ENCODE results near the gene ABCA7.

The ABCA7 gene

GRCh38 chr19:1027650-1028061, 12.3 kb upstream of the ABCA7 start:
- peaks cover 17% of the 10 kb centered on the region for H3K36me3 Mint-ChIP-seq (ENCODE audit: low read depth)
- no peaks in the 10 kb centered on the region for H3K9me3 Mint-ChIP-seq
- peaks cover 18% of the 10 kb centered on the region for H3K4me1 Mint-ChIP-seq
- no peaks in the 10 kb centered on the region for H3K27me3 Mint-ChIP-seq (ENCODE audit: low read depth, poor library complexity)
- TF ChIP-seq CTCF (IDR thresholded peaks at IDR 0.05): no peak
- no peak overlapping the region for H3K27ac Mint-ChIP-seq
- peak overlapping the region; percentile 91 for H3K4me3 Mint-ChIP-seq
- no peak for DNase-seq

GRCh38 chr19:1028062-1028926, 11.6 kb upstream of the ABCA7 start:
- H3K27me3 Mint-ChIP-seq (ENCODE audit: low read depth, poor library complexity): no peaks in the 10 kb centered on the region
- peak overlapping the region; percentile 36 for H3K27ac Mint-ChIP-seq
- H3K36me3 Mint-ChIP-seq (ENCODE audit: low read depth): peaks cover 22% of the 10 kb centered on the region
- peak; percentile 79 for DNase-seq
- no peak for TF ChIP-seq CTCF (IDR thresholded peaks at IDR 0.05)
- H3K4me1 Mint-ChIP-seq: peaks cover 18% of the 10 kb centered on the region
- H3K4me3 Mint-ChIP-seq: peak overlapping the region; percentile 91
- H3K9me3 Mint-ChIP-seq: no peaks in the 10 kb centered on the region

GRCh38 chr19:1032264-1032867, 7.5 kb upstream of the ABCA7 start:
- H3K27me3 Mint-ChIP-seq (ENCODE audit: low read depth, poor library complexity): no peaks in the 10 kb centered on the region
- peaks cover 43% of the 10 kb centered on the region for H3K36me3 Mint-ChIP-seq (ENCODE audit: low read depth)
- TF ChIP-seq CTCF (IDR thresholded peaks at IDR 0.05): no peak
- H3K9me3 Mint-ChIP-seq: no peaks in the 10 kb centered on the region
- DNase-seq: no peak
- peaks cover 13% of the 10 kb centered on the region for H3K4me1 Mint-ChIP-seq
- H3K27ac Mint-ChIP-seq: no peak overlapping the region
- H3K4me3 Mint-ChIP-seq: no peak overlapping the region

GRCh38 chr19:1035998-1036621, 3.8 kb upstream of the ABCA7 start:
- H3K9me3 Mint-ChIP-seq: no peaks in the 10 kb centered on the region
- H3K4me1 Mint-ChIP-seq: peaks cover 24% of the 10 kb centered on the region
- H3K4me3 Mint-ChIP-seq: no peak overlapping the region
- H3K27me3 Mint-ChIP-seq (ENCODE audit: low read depth, poor library complexity): no peaks in the 10 kb centered on the region
- H3K27ac Mint-ChIP-seq: no peak overlapping the region
- H3K36me3 Mint-ChIP-seq (ENCODE audit: low read depth): peaks cover 50% of the 10 kb centered on the region
- DNase-seq: no peak
- no peak for TF ChIP-seq CTCF (IDR thresholded peaks at IDR 0.05)

- Mint-ChIP-seq H3K27ac (peak overlapping the region; percentile 37), H3K36me3 (ENCODE audit: low read depth) (peaks cover 43% of the 10 kb centered on the region), H3K27me3 (ENCODE audit: low read depth, poor library complexity) (no peaks in the 10 kb centered on the region), H3K9me3 (no peaks in the 10 kb centered on the region), H3K4me1 (peaks cover 24% of the 10 kb centered on the region), H3K4me3 (no peak overlapping the region)
- no peak for TF ChIP-seq CTCF (IDR thresholded peaks at IDR 0.05)
- DNase-seq: no peak
Measured at GRCh38 chr19:1037621-1038064, 2.3 kb upstream of the ABCA7 start.
